HG02798 (cell line): ENCODE results near the gene BNIP5.

ENCODE experiments used
- ATAC-seq: cut with Tn5 transposase; IDR thresholded peaks from one replicate; pipeline ENCODE4 v1.9.1; 2021; ENCODE audit warnings: mild to moderate bottlenecking; ENCODE audit not compliant: unreplicated experiment, poor library complexity

Gene BNIP5

GRCh38 chr6:36273067-36273466, 63.6 kb downstream of the BNIP5 start:
- ATAC-seq = no peak

- no peak for ATAC-seq
These were observed 64.5 kb downstream of the BNIP5 start for GRCh38 chr6:36272234-36272633.

- no peak for ATAC-seq
These were observed 66.6 kb downstream of the BNIP5 start, which contains the start of gene PNPLA1 for GRCh38 chr6:36269834-36270705. PNPLA1 (plus strand) TSS chr6:36270060; CDS start chr6:36270460, 400 bp downstream.

GRCh38 chr6:36268478-36269275, 68.0 kb downstream of the BNIP5 start:
- no peak for ATAC-seq

GRCh38 chr6:36267731-36268477, 68.8 kb downstream of the BNIP5 start:
- ATAC-seq = no peak

GRCh38 chr6:36266913-36267644, 69.6 kb downstream of the BNIP5 start:
- ATAC-seq = no peak
